Muscle of leg (tissue), 11 donors: ENCODE results near the gene GRM1. TPM values are rescaled to one million over a fixed set of nuclear protein-coding genes. Genes with fewer than 3 reads are reported as not detected.

ENCODE experiments used
- DNase-seq: peaks from one replicate; pipeline ENCODE4 v3.0.0; 2013
- H3K27ac ChIP-seq: one replicate; pipeline ENCODE4 v1.5.1; 2013; ENCODE audit warnings: mild to moderate bottlenecking, low read length, control low read depth
- H3K27me3 ChIP-seq: one replicate; pipeline ENCODE4 v1.6.1; 2013; ENCODE audit warnings: low read length; ENCODE audit not compliant: control insufficient read depth, insufficient read depth
- H3K36me3 ChIP-seq: one replicate; pipeline ENCODE4 v1.6.1; 2013; ENCODE audit warnings: low read length; ENCODE audit not compliant: control insufficient read depth, insufficient read depth
- H3K4me1 ChIP-seq: one replicate; pipeline ENCODE4 v1.6.1; 2013; ENCODE audit warnings: low read length; ENCODE audit not compliant: control insufficient read depth, insufficient read depth
- H3K4me3 ChIP-seq: one replicate; pipeline ENCODE4 v1.5.1; 2013; ENCODE audit warnings: low read length, control low read depth
- H3K9me3 ChIP-seq: replicated peaks from 2 replicates; pipeline ENCODE4 v1.6.1; 2013; ENCODE audit warnings: low read depth, low read length; ENCODE audit not compliant: control insufficient read depth
- WGBS: methylation state at CpG from one replicate; pipeline ENCODE4 v1.1.5; 2013; ENCODE audit warnings: missing lambda C conversion rate; ENCODE audit not compliant: insufficient coverage; 5-methylcytosine and 5-hydroxymethylcytosine counted together
- polyA plus RNA-seq, 8 donors: library from polyadenylated mRNA; unstranded; fragments of 120-200 nt; gene quantifications; one replicate each; pipeline versions ENCODE4 v1.2.1 to v1.2.3, GENCODE V29; 2013; ENCODE audit warnings: inconsistent platforms in 1 of 8, low replicate concordance in 1 of 8; ENCODE audit not compliant: insufficient read length in 8 of 8, insufficient read depth in 1 of 8
- total RNA-seq: library from RNA; stranded (reverse); fragments of 120-200 nt; gene quantifications from one replicate; pipeline ENCODE4 v1.2.4, GENCODE V29; 2013

Gene GRM1
- total and polyA plus RNA-seq, 9 donors, result 0.05 to 0.18 (median 0.09) TPM

GRCh38 chr6:146095481-146095880 is 66.6 kb downstream of the GRM1 start:
- Histone ChIP-seq H3K4me3 (no peak overlapping the region), H3K27me3 (no peaks in the 10 kb centered on the region), H3K36me3 (no peaks in the 10 kb centered on the region), H3K4me1 (no peaks in the 10 kb centered on the region), H3K27ac (no peak overlapping the region), H3K9me3 (no peaks in the 10 kb centered on the region)
- no peak for DNase-seq
- 80% methylated on average over 1 of the region's 2 CpGs for WGBS

GRCh38 chr6:146097586-146097985 is 68.7 kb downstream of the GRM1 start:
- WGBS, result 100% methylated on average over 2 of the region's 2 CpGs
- Histone ChIP-seq H3K4me1 (no peaks in the 10 kb centered on the region), H3K27me3 (no peaks in the 10 kb centered on the region), H3K27ac (no peak overlapping the region), H3K4me3 (no peak overlapping the region), H3K9me3 (no peaks in the 10 kb centered on the region), H3K36me3 (no peaks in the 10 kb centered on the region)
- DNase-seq, result no peak

GRCh38 chr6:146100776-146101175 is 71.9 kb downstream of the GRM1 start:
- no peak for DNase-seq
- no CpG with 5 or more reads among the region's 1 CpG for WGBS
- Histone ChIP-seq H3K4me3 (no peak overlapping the region), H3K9me3 (no peaks in the 10 kb centered on the region), H3K4me1 (no peaks in the 10 kb centered on the region), H3K36me3 (no peaks in the 10 kb centered on the region), H3K27me3 (no peaks in the 10 kb centered on the region), H3K27ac (no peak overlapping the region)

GRCh38 chr6:146103416-146104072 is 74.7 kb downstream of the GRM1 start:
- no peak for DNase-seq
- Histone ChIP-seq H3K9me3 (no peaks in the 10 kb centered on the region), H3K4me3 (no peak overlapping the region), H3K27ac (no peak overlapping the region), H3K4me1 (no peaks in the 10 kb centered on the region), H3K36me3 (no peaks in the 10 kb centered on the region), H3K27me3 (no peaks in the 10 kb centered on the region)
- WGBS, result no CpG with 5 or more reads among the region's 3 CpGs

GRCh38 chr6:146106532-146106931 is 77.7 kb downstream of the GRM1 start:
- Histone ChIP-seq H3K27me3 (no peaks in the 10 kb centered on the region), H3K4me3 (no peak overlapping the region), H3K36me3 (no peaks in the 10 kb centered on the region), H3K27ac (no peak overlapping the region), H3K9me3 (no peaks in the 10 kb centered on the region), H3K4me1 (no peaks in the 10 kb centered on the region)
- no peak for DNase-seq
- WGBS, result no CpG with 5 or more reads among the region's 2 CpGs

GRCh38 chr6:146110990-146111389 is 82.1 kb downstream of the GRM1 start:
- Histone ChIP-seq H3K9me3 (no peaks in the 10 kb centered on the region), H3K4me1 (no peaks in the 10 kb centered on the region), H3K27ac (no peak overlapping the region), H3K27me3 (no peaks in the 10 kb centered on the region), H3K36me3 (no peaks in the 10 kb centered on the region), H3K4me3 (no peak overlapping the region)
- WGBS, result no CpG with 5 or more reads among the region's 1 CpG
- DNase-seq, result no peak

- DNase-seq, result no peak
- Histone ChIP-seq H3K27ac (no peak overlapping the region), H3K4me3 (no peak overlapping the region), H3K27me3 (no peaks in the 10 kb centered on the region), H3K4me1 (no peaks in the 10 kb centered on the region), H3K9me3 (no peaks in the 10 kb centered on the region), H3K36me3 (no peaks in the 10 kb centered on the region)
Measured at GRCh38 chr6:146111881-146112450, 83.1 kb downstream of the GRM1 start.

- Histone ChIP-seq H3K4me3 (no peak overlapping the region), H3K27me3 (no peaks in the 10 kb centered on the region), H3K4me1 (no peaks in the 10 kb centered on the region), H3K9me3 (no peaks in the 10 kb centered on the region), H3K36me3 (no peaks in the 10 kb centered on the region), H3K27ac (no peak overlapping the region)
- no CpG with 5 or more reads among the region's 5 CpGs for WGBS
- DNase-seq, result no peak
Measured at GRCh38 chr6:146113084-146113623, 84.3 kb downstream of the GRM1 start.

- H3K9me3 ChIP-seq, result no peaks in the 10 kb centered on the region
- no peak overlapping the region for H3K4me3 ChIP-seq
- H3K27me3 ChIP-seq, result no peaks in the 10 kb centered on the region
- H3K4me1 ChIP-seq, result no peaks in the 10 kb centered on the region
- no peaks in the 10 kb centered on the region for H3K36me3 ChIP-seq
- WGBS, result 83% methylated on average over 1 of the region's 4 CpGs
- no peak overlapping the region for H3K27ac ChIP-seq
- no peak for DNase-seq
Measured at GRCh38 chr6:146123616-146124015, 94.8 kb downstream of the GRM1 start.

- Histone ChIP-seq H3K36me3 (no peaks in the 10 kb centered on the region), H3K9me3 (no peaks in the 10 kb centered on the region), H3K4me3 (no peak overlapping the region), H3K27me3 (no peaks in the 10 kb centered on the region), H3K27ac (no peak overlapping the region), H3K4me1 (no peaks in the 10 kb centered on the region)
- WGBS, result 33% methylated on average over 1 of the region's 2 CpGs
- DNase-seq, result no peak
Measured at GRCh38 chr6:146127447-146128215, 98.8 kb downstream of the GRM1 start.
